OCI-LY1 (cell line): Measurements from ENCODE around the gene SLC10A6.

ENCODE experiments used
- EZH2 ChIP-seq: fragments of 200-600 bp; sonication (generic), shearing (Covaris generic); IDR thresholded peaks from 2 replicates; pipeline ENCODE4 v1.8.0; 2017; ENCODE audit warnings: borderline replicate concordance, mixed run types, mild to moderate bottlenecking, antibody characterized with exemption, low read length, moderate library complexity, mixed read lengths
- TF ChIP-seq, protein P1 (sequence below): fragments of 200-600 bp; sonication (generic), shearing (Covaris generic); IDR thresholded peaks from 2 replicates; pipeline ENCODE4 v1.5.1; 2017; ENCODE audit warnings: mild to moderate bottlenecking, antibody characterized with exemption, low read length, moderate library complexity, mixed read lengths

DNA sequence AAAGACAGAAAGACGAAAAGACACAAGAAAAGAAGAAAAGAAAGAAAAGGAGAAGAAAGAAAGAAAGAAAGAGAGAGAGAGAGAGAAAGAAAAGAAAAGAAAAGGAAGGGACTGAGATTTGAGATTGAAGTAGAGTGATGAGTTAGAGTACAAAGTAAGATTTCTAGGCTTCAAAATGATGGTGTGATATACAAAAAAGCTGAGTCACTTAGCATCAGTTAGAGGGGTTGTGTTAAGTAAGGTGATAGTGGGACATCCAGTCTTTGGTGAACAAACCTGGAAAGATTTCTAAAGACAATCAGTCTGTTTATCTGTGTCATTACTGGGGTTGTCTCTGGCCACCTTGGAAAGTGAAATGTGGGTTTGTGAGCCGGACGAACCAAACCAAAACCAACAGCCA is 13.5 kb downstream of the SLC10A6 start:
- TF ChIP-seq, protein P1, sequence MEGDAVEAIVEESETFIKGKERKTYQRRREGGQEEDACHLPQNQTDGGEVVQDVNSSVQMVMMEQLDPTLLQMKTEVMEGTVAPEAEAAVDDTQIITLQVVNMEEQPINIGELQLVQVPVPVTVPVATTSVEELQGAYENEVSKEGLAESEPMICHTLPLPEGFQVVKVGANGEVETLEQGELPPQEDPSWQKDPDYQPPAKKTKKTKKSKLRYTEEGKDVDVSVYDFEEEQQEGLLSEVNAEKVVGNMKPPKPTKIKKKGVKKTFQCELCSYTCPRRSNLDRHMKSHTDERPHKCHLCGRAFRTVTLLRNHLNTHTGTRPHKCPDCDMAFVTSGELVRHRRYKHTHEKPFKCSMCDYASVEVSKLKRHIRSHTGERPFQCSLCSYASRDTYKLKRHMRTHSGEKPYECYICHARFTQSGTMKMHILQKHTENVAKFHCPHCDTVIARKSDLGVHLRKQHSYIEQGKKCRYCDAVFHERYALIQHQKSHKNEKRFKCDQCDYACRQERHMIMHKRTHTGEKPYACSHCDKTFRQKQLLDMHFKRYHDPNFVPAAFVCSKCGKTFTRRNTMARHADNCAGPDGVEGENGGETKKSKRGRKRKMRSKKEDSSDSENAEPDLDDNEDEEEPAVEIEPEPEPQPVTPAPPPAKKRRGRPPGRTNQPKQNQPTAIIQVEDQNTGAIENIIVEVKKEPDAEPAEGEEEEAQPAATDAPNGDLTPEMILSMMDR: no peak
- no peak for TF ChIP-seq EZH2
